ENCODE results near the gene EVA1B. TPM values are rescaled to one million over a fixed set of nuclear protein-coding genes. Genes with fewer than 3 reads are reported as not detected.
A peak's percentile ranks its signal among the peaks of the same experiment; 100 is the strongest.

The EVA1B gene
- total and polyA plus RNA-seq, 2 donors (not counting 1 experiment from before 2014, with no cell fraction given), result 0.67 to 2.9 TPM

DNA sequence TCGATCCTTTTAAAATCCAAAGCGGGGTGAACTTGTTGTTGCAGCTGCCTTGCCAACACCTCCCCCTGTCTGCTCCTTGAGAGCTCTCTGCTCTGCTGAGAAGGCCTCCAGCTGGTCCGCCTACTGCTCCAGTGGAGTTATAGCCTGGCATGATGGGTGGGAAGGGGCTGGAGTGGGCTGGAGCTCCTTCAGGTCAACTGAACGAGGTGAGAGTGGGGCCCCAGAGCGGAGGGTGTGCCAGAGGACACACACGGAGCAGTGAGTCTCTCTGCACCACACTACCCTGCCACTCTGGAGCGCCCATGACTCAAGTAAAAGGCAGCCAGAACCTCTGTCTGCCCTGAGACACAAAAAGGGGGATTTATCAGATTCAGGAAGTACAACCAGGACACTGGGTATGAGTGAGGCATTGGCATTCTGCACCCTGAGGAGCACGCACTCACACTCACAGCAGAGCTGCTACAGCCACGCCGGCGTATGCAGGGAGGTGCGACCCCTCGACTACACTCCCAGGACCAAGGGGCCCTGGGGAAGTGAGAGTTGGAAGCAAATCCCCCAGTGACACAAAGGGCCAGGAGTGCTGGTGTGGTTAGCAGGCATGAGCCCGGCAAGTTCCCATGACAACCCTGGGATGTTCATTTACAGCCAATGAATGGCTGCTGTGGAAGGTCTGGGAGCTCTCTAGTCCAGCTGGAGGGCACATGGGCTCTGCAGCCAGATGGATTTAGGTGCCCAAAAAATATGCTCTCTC lies 28.0 kb upstream of the EVA1B start:
- ATAC-seq (ENCODE audit: low read depth), result peak; percentile 8
- no peaks in the 10 kb centered on the region for H3K27me3 ChIP-seq (replicated peaks in 1 of 4; ENCODE audit: control extremely low read depth in 1 of 4, control insufficient read depth in 3 of 4, insufficient read depth in 4 of 4, low read length in 3 of 4)
- no peak overlapping the region for H3K4me2 ChIP-seq (replicated peaks; ENCODE audit: low read depth, low read length, poor library complexity, severe bottlenecking)
- DNase-seq, result no peak
- no peak overlapping the region for H3K9ac ChIP-seq (ENCODE audit: low read length)
- Mint-ChIP-seq H3K27me3 (no peaks in the 10 kb centered on the region), H3K9me3 (ENCODE audit: insufficient read depth) (no peaks in the 10 kb centered on the region), H3K27ac (no peak overlapping the region), H3K4me1 (peaks cover 14% of the 10 kb centered on the region), H3K4me3 (no peak overlapping the region)
- H3K79me2 ChIP-seq (ENCODE audit: control insufficient read depth, insufficient read depth, low read length), result no peaks in the 10 kb centered on the region
- intact Hi-C loops (cut with micrococcal nuclease), result no loop called here
- no peak overlapping the region for H3K27ac ChIP-seq (ENCODE audit: low read length in 2 of 2)
- H3K36me3 ChIP-seq (replicated peaks in 1 of 2; ENCODE audit: control extremely low read depth in 1 of 2, control insufficient read depth in 1 of 2, extremely low read depth in 1 of 2, insufficient read depth in 2 of 2, low read length in 1 of 2), result peaks cover 8 to 84% of the 10 kb centered on the region in 2 experiments
- H4K20me1 ChIP-seq (ENCODE audit: control insufficient read depth, insufficient read depth, low read length, poor library complexity, severe bottlenecking), result no peaks in the 10 kb centered on the region
- no peak overlapping the region for H2AFZ ChIP-seq (ENCODE audit: insufficient read depth, low read depth, low read length, poor library complexity, severe bottlenecking)
- peaks cover 13 to 25% of the 10 kb centered on the region in 2 donors for H3K4me1 ChIP-seq (ENCODE audit: control insufficient read depth in 2 of 2, insufficient read depth in 2 of 2, low read length in 2 of 2)
- WGBS (ENCODE audit: insufficient coverage), result 72% methylated on average over 10 of the region's 14 CpGs
- H3K9me3 ChIP-seq (ENCODE audit: control extremely low read depth in 1 of 3, control insufficient read depth in 2 of 3, insufficient read depth in 1 of 3, low read length in 2 of 3), result no peaks in the 10 kb centered on the region
- CTCF ChIA-PET, result interaction anchor here (0.9 to 3.0 kb wide), 7 partner anchors 8 to 68 kb away, joined by 3 to 10 read pairs (median 6); no protein-coding TSS in a partner anchor
- TF ChIP-seq, protein P1, sequence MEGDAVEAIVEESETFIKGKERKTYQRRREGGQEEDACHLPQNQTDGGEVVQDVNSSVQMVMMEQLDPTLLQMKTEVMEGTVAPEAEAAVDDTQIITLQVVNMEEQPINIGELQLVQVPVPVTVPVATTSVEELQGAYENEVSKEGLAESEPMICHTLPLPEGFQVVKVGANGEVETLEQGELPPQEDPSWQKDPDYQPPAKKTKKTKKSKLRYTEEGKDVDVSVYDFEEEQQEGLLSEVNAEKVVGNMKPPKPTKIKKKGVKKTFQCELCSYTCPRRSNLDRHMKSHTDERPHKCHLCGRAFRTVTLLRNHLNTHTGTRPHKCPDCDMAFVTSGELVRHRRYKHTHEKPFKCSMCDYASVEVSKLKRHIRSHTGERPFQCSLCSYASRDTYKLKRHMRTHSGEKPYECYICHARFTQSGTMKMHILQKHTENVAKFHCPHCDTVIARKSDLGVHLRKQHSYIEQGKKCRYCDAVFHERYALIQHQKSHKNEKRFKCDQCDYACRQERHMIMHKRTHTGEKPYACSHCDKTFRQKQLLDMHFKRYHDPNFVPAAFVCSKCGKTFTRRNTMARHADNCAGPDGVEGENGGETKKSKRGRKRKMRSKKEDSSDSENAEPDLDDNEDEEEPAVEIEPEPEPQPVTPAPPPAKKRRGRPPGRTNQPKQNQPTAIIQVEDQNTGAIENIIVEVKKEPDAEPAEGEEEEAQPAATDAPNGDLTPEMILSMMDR (IDR thresholded peaks at IDR 0.05), result no peak
- TF ChIP-seq EZH2 (IDR thresholded peaks at IDR 0.05; ENCODE audit: borderline replicate concordance, insufficient read depth, low read depth, low read length, poor library complexity, severe bottlenecking), result no peak
- POLR2A ChIA-PET, result no interaction called here
- no peak overlapping the region for H3K4me3 ChIP-seq (ENCODE audit: control extremely low read depth in 1 of 5, extremely low read depth in 1 of 5, insufficient read depth in 1 of 5, low read depth in 2 of 5, low read length in 4 of 5)

DNA sequence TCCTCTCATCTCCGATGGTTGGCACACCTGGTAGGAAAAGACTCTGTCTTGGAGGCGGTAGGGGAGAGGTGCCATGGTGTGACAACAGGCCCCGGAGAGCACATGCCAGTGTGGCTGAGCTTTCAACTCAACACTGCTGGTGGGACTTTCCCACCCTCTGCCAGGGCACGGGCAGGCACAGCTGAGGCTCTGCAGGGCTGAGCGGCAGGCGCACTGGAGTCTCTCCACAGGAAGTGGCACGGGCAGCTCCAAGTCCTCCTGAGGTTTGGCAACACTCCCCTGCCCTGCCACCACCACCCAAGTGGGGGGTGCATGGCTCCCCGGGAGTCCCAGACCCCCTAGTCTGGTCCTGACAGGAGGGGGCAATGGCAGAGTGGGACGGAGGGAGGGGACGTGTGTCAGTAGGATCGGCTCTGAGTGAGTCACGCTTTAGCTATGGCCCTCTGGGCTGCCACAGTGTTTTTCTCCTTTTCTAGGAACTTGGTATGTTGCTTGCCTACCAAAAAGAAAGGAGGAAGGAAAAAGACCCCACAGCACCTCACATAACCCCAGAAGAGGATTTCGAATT lies 27.3 kb upstream of the EVA1B start:
- peak overlapping the region; percentile 35 for H3K4me2 ChIP-seq (replicated peaks; ENCODE audit: low read depth, low read length, poor library complexity, severe bottlenecking)
- no peaks in the 10 kb centered on the region for H3K27me3 ChIP-seq (replicated peaks in 1 of 4; ENCODE audit: control extremely low read depth in 1 of 4, control insufficient read depth in 3 of 4, insufficient read depth in 4 of 4, low read length in 3 of 4)
- no peaks in the 10 kb centered on the region for H3K9me3 Mint-ChIP-seq (ENCODE audit: insufficient read depth)
- 26% methylated on average over 10 of the region's 13 CpGs for WGBS (ENCODE audit: insufficient coverage)
- H3K27ac ChIP-seq (ENCODE audit: low read length in 2 of 2), result peak overlapping the region in 1 of 2 donors; percentile 13
- CTCF ChIA-PET, result interaction anchor here (1.1 to 3.0 kb wide), 6 partner anchors 9 to 69 kb away, joined by 3 to 10 read pairs (median 6); no protein-coding TSS in a partner anchor
- H3K4me3 Mint-ChIP-seq, result no peak overlapping the region
- no peaks in the 10 kb centered on the region for H4K20me1 ChIP-seq (ENCODE audit: control insufficient read depth, insufficient read depth, low read length, poor library complexity, severe bottlenecking)
- H3K4me3 ChIP-seq (ENCODE audit: control extremely low read depth in 1 of 5, extremely low read depth in 1 of 5, insufficient read depth in 1 of 5, low read depth in 2 of 5, low read length in 4 of 5), result no peak overlapping the region
- H3K4me1 ChIP-seq (ENCODE audit: control insufficient read depth in 2 of 2, insufficient read depth in 2 of 2, low read length in 2 of 2), result peaks cover 13 to 25% of the 10 kb centered on the region in 2 donors
- no peak overlapping the region for H3K9ac ChIP-seq (ENCODE audit: low read length)
- H3K79me2 ChIP-seq (ENCODE audit: control insufficient read depth, insufficient read depth, low read length), result no peaks in the 10 kb centered on the region
- H3K27ac Mint-ChIP-seq, result peak overlapping the region; percentile 63
- H3K27me3 Mint-ChIP-seq, result no peaks in the 10 kb centered on the region
- H3K9me3 ChIP-seq (ENCODE audit: control extremely low read depth in 1 of 3, control insufficient read depth in 2 of 3, insufficient read depth in 1 of 3, low read length in 2 of 3), result no peaks in the 10 kb centered on the region
- intact Hi-C loops (cut with micrococcal nuclease), result no loop called here
- POLR2A ChIA-PET, result no interaction called here
- peak; percentile 70 for ATAC-seq (ENCODE audit: low read depth)
- peaks cover 8 to 82% of the 10 kb centered on the region in 2 experiments for H3K36me3 ChIP-seq (replicated peaks in 1 of 2; ENCODE audit: control extremely low read depth in 1 of 2, control insufficient read depth in 1 of 2, extremely low read depth in 1 of 2, insufficient read depth in 2 of 2, low read length in 1 of 2)
- no peak overlapping the region for H2AFZ ChIP-seq (ENCODE audit: insufficient read depth, low read depth, low read length, poor library complexity, severe bottlenecking)
- TF ChIP-seq, protein P1 (IDR thresholded peaks at IDR 0.05), result no peak
- no peak for TF ChIP-seq EZH2 (IDR thresholded peaks at IDR 0.05; ENCODE audit: borderline replicate concordance, insufficient read depth, low read depth, low read length, poor library complexity, severe bottlenecking)
- peaks cover 14% of the 10 kb centered on the region for H3K4me1 Mint-ChIP-seq
- peak; percentile 40 for DNase-seq

Measured in B cell (primary cell).